Endothelial cell of umbilical vein (primary cell): Measurements from ENCODE around the gene DAB2IP. TPM values are rescaled to one million over a fixed set of nuclear protein-coding genes. Genes with fewer than 3 reads are reported as not detected.

ENCODE experiments used
- BruUV-seq: library from RNA; stranded (reverse); fragments of 400-500 nt; replicated peaks from 2 replicates; lab custom pipeline; 2021; lab: Mats Ljungman, UMichigan
- CTCF ChIA-PET: fragments of 300-600, 350-600 bp; sonication (Branson Sonifier 250); formaldehyde crosslinking; loops from one replicate; lab custom pipeline; 2021; ENCODE audit warnings: antibody characterized with exemption, inconsistent platforms; lab: Charles Lee
- POLR2A ChIA-PET: fragments of 300-600, 350-600 bp; sonication (Branson Sonifier 250); formaldehyde crosslinking; loops from one replicate; lab custom pipeline; 2021; ENCODE audit warnings: antibody characterized with exemption, inconsistent platforms; lab: Charles Lee
- DNase-seq: peaks from one replicate; pipeline ENCODE4 v3.0.0-alpha.2; 2011; ENCODE audit warnings: low read depth, low spot score
- FAIRE-seq: peaks from 2 replicates; lab custom pipeline; 2011; peaks lifted over from hg19 to GRCh38; lab: Jason Lieb, UNC
- H2AFZ ChIP-seq: 2 replicates; pipeline ENCODE4 v1.6.0; 2012; ENCODE audit warnings: low read depth, low read length, control low read depth, inconsistent platforms
- H3K27ac ChIP-seq: 2 replicates; pipeline ENCODE4 v1.5.1; 2011; ENCODE audit warnings: low read depth, mild to moderate bottlenecking, control low read depth, low read length, moderate library complexity; ENCODE audit not compliant: insufficient read depth
- H3K27me3 ChIP-seq, 2 experiments: 2 replicates each; pipeline versions ENCODE4 v1.6.0 to v1.6.1; 2011; ENCODE audit warnings: low read length in 2 of 2, mixed read lengths in 1 of 2; ENCODE audit not compliant: control insufficient read depth in 2 of 2, insufficient read depth in 2 of 2
- H3K36me3 ChIP-seq, 2 experiments: 2 replicates in 1 of 2; 3 replicates in 1 of 2; pipeline ENCODE4 v1.5.1; 2011; ENCODE audit warnings: low read length in 2 of 2, mild to moderate bottlenecking in 1 of 2, moderate library complexity in 1 of 2; ENCODE audit not compliant: control insufficient read depth in 2 of 2, insufficient read depth in 2 of 2; ENCODE audit errors: extremely low read depth in 1 of 2
- H3K4me1 ChIP-seq: 3 replicates; pipeline ENCODE4 v1.5.1; 2011; ENCODE audit warnings: mild to moderate bottlenecking, low read length; ENCODE audit not compliant: control insufficient read depth, insufficient read depth; ENCODE audit errors: extremely low read depth
- H3K4me2 ChIP-seq: 2 replicates; pipeline ENCODE4 v1.6.1; 2011; ENCODE audit warnings: low read length, control low read depth, mixed read lengths; ENCODE audit not compliant: insufficient read depth
- H3K4me3 ChIP-seq, 3 experiments: fragments of 200-600 bp in 1 of 3; sonication (generic), shearing (Covaris generic) in 1 of 3; replicated peaks in 1 of 3; 2 replicates each; pipeline ENCODE4 v1.5.1; 2011 to 2016; ENCODE audit warnings: control low read depth in 3 of 3, low read length in 3 of 3, mild to moderate bottlenecking in 2 of 3, inconsistent platforms in 1 of 3, low read depth in 1 of 3, moderate library complexity in 1 of 3; ENCODE audit not compliant: insufficient read depth in 1 of 3
- H3K79me2 ChIP-seq: 2 replicates; pipeline ENCODE4 v1.6.0; 2012; ENCODE audit warnings: low read length, inconsistent platforms; ENCODE audit not compliant: control insufficient read depth, insufficient read depth
- H3K9ac ChIP-seq: replicated peaks from 2 replicates; pipeline ENCODE3; 2011; ENCODE audit warnings: low read length, control low read depth; ENCODE audit not compliant: insufficient read depth; ENCODE audit errors: extremely low read depth
- H3K9me1 ChIP-seq: replicated peaks from 3 replicates; pipeline ENCODE4 v1.6.0; 2011; ENCODE audit warnings: mild to moderate bottlenecking, low read length; ENCODE audit not compliant: control insufficient read depth, insufficient read depth; ENCODE audit errors: extremely low read depth
- H3K9me3 ChIP-seq: replicated peaks from 2 replicates; pipeline ENCODE4 v1.5.1; 2012; ENCODE audit warnings: low read length, inconsistent platforms; ENCODE audit not compliant: control insufficient read depth, insufficient read depth
- H4K20me1 ChIP-seq: replicated peaks from 2 replicates; pipeline ENCODE3; 2011; ENCODE audit warnings: mild to moderate bottlenecking, low read length; ENCODE audit not compliant: control insufficient read depth, insufficient read depth; ENCODE audit errors: extremely low read depth
- EZH2 ChIP-seq: IDR thresholded peaks from 2 replicates; pipeline ENCODE4 v1.6.1; 2012; ENCODE audit warnings: borderline replicate concordance, low read depth, mild to moderate bottlenecking, moderate library complexity, low read length, inconsistent platforms; ENCODE audit not compliant: severe bottlenecking
- FOS ChIP-seq: IDR thresholded peaks from 2 replicates; pipeline ENCODE4 v1.6.1; 2011; ENCODE audit warnings: mild to moderate bottlenecking, low read length, moderate library complexity, borderline replicate concordance; ENCODE audit not compliant: insufficient read depth
- GATA2 ChIP-seq: IDR thresholded peaks from 2 replicates; pipeline ENCODE4 v1.7.0; 2011; ENCODE audit warnings: low read depth, mild to moderate bottlenecking, moderate library complexity, mixed read lengths, low read length; ENCODE audit not compliant: insufficient read length, insufficient read depth
- JUN ChIP-seq: IDR thresholded peaks from 2 replicates; pipeline ENCODE4 v1.6.1; 2011; ENCODE audit warnings: borderline replicate concordance, low read depth; ENCODE audit not compliant: insufficient read length, insufficient read depth
- MAX ChIP-seq: IDR thresholded peaks from 2 replicates; pipeline ENCODE4 v1.6.1; 2011; ENCODE audit not compliant: insufficient read depth, insufficient read length
- MYC ChIP-seq: IDR thresholded peaks from one replicate; pipeline ENCODE4 v1.6.1; 2011; ENCODE audit warnings: mild to moderate bottlenecking, low read depth, low read length
- POLR2A ChIP-seq: IDR thresholded peaks from 2 replicates; pipeline ENCODE4 v1.6.1; 2012; ENCODE audit warnings: low read depth, mild to moderate bottlenecking, control low read depth, low read length
- POLR2AphosphoS5 ChIP-seq: IDR thresholded peaks from 2 replicates; pipeline ENCODE4 v1.6.1; 2012; ENCODE audit warnings: low read depth, mild to moderate bottlenecking, control low read depth, low read length, moderate library complexity; ENCODE audit not compliant: insufficient read depth
- dilution Hi-C: fragments of 300-500 bp; cut with MboI; formaldehyde crosslinking; loops from one replicate; pipeline ENCODE4 v1.15.0; 2019; ENCODE audit warnings: low sequenced_read_pairs; ENCODE audit not compliant: extremely low pct_ligation_motif_present
- intact Hi-C: fragments of 100-400 bp; cut with micrococcal nuclease; formaldehyde crosslinking; loops from one replicate; pipeline ENCODE4 v1.10.0; 2022
- polyA plus RNA-seq, 4 experiments: library from polyadenylated mRNA; depleted of rRNA in 3 of 4; stranded (reverse) in 3 of 4; unstranded in 1 of 4; fragments of >200 nt; gene quantifications; 2 replicates each; pipeline versions ENCODE4 v1.2.1 to v1.2.3, GENCODE V29; 2011 to 2012; ENCODE audit warnings: missing spikeins in 1 of 4
- total RNA-seq: library from RNA; stranded (reverse); gene quantifications from 2 replicates; pipeline ENCODE4 v1.2.3, GENCODE V29; 2021
- TF ChIP-seq, protein P1 (sequence below), 2 donors: IDR thresholded peaks; 1 replicate in 1 of 2; 2 replicates in 1 of 2; pipeline ENCODE4 v1.5.1; 2011; ENCODE audit warnings: low read length in 2 of 2, mild to moderate bottlenecking in 2 of 2, moderate library complexity in 2 of 2, control low read depth in 1 of 2, inconsistent platforms in 1 of 2, low read depth in 1 of 2; ENCODE audit not compliant: insufficient read depth in 1 of 2; ENCODE audit errors: extremely low read depth in 1 of 2

The DAB2IP gene
- total and polyA plus RNA-seq, 2 donors (not counting 3 experiments of a cell fraction or from before 2014, with no cell fraction given): 29.2 to 53.6 TPM

DNA sequence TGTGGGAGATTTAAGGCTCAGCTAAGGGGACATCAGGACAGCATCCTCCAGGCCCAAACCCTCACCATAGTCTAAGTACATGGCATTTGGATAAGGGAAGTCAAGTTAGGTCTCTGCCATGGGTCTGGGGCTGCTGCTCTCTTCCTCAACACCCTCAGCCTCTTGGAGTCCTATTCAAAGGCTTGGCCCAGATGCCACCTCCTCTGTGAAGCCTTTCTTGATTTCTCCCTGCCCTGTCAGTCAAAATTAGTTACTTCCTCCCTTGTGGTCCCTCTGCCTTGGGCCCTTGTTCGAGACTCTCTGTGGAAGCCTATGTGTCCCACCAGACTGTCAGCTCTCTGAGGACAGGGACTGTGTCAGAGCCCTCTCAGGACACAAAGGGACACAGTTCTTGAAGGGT, 17.7 kb upstream of the DAB2IP start:
- Histone ChIP-seq H3K9ac (no peak overlapping the region), H3K9me1 (no peaks in the 10 kb centered on the region), H4K20me1 (no peaks in the 10 kb centered on the region), H3K9me3 (no peaks in the 10 kb centered on the region), H3K27me3 (no peaks in the 10 kb centered on the region), H3K4me3 (no peak overlapping the region), H3K4me2 (no peak overlapping the region), H3K27ac (no peak overlapping the region), H2AFZ (no peak overlapping the region), H3K79me2 (no peaks in the 10 kb centered on the region), H3K36me3 (no peaks in the 10 kb centered on the region), H3K4me1 (peaks cover 17% of the 10 kb centered on the region)
- POLR2A ChIA-PET: no interaction called here
- TF ChIP-seq MAX: no peak
- no peak for TF ChIP-seq POLR2AphosphoS5
- TF ChIP-seq POLR2A: no peak
- TF ChIP-seq GATA2: no peak
- TF ChIP-seq, protein P1, sequence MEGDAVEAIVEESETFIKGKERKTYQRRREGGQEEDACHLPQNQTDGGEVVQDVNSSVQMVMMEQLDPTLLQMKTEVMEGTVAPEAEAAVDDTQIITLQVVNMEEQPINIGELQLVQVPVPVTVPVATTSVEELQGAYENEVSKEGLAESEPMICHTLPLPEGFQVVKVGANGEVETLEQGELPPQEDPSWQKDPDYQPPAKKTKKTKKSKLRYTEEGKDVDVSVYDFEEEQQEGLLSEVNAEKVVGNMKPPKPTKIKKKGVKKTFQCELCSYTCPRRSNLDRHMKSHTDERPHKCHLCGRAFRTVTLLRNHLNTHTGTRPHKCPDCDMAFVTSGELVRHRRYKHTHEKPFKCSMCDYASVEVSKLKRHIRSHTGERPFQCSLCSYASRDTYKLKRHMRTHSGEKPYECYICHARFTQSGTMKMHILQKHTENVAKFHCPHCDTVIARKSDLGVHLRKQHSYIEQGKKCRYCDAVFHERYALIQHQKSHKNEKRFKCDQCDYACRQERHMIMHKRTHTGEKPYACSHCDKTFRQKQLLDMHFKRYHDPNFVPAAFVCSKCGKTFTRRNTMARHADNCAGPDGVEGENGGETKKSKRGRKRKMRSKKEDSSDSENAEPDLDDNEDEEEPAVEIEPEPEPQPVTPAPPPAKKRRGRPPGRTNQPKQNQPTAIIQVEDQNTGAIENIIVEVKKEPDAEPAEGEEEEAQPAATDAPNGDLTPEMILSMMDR (IDR thresholded peaks at IDR 0.05; ENCODE audit: extremely low read depth in 1 of 2, insufficient read depth in 1 of 2, low read depth in 1 of 2, low read length in 2 of 2): no peak
- TF ChIP-seq EZH2: no peak
- TF ChIP-seq MYC: no peak
- TF ChIP-seq FOS: no peak
- no peak for TF ChIP-seq JUN
- intact Hi-C loops: no loop called here
- dilution Hi-C loops: no loop called here
- BruUV-seq: no TSS peak
- CTCF ChIA-PET: no interaction called here
- DNase-seq: no peak
- FAIRE-seq: no peak
